HEK293 (cell line): ENCODE data around the gene WNT11.

Experiments used
- CTCF ChIA-PET: fragments of 350-600 bp; formaldehyde crosslinking; extraction: SDS; loops from one replicate; lab custom pipeline; 2021; ENCODE audit warnings: antibody characterized with exemption; lab: Yijun Ruan, JAX
- POLR2A ChIA-PET: fragments of 300-600 bp; formaldehyde crosslinking; extraction: SDS; loops from one replicate; lab custom pipeline; 2020; ENCODE audit warnings: antibody characterized with exemption, inconsistent platforms; lab: Yijun Ruan, JAX
- H3K27ac ChIP-seq: fragments of 200-500 bp; sonication (Bioruptor generic); 2 replicates; pipeline ENCODE4 v1.5.1; 2014; ENCODE audit warnings: low read depth, low read length, control low read depth, inconsistent platforms; ENCODE audit errors: extremely low read depth
- H3K36me3 ChIP-seq, 2 experiments: fragments of 200-500 bp in 1 of 2; sonication (Bioruptor generic) in 1 of 2; 1 replicate in 1 of 2; 2 replicates in 1 of 2; pipeline ENCODE4 v1.5.1; 2014 to 2017; ENCODE audit warnings: inconsistent platforms in 2 of 2, low read length in 2 of 2; ENCODE audit not compliant: control insufficient read depth in 2 of 2, insufficient read depth in 1 of 2
- H3K4me1 ChIP-seq: fragments of 200-500 bp; sonication (Bioruptor generic); 2 replicates; pipeline ENCODE4 v1.5.1; 2014; ENCODE audit warnings: mild to moderate bottlenecking, low read length, inconsistent platforms; ENCODE audit not compliant: control insufficient read depth, insufficient read depth
- H3K4me3 ChIP-seq: 2 replicates; pipeline ENCODE4 v1.5.1; 2011; ENCODE audit warnings: low read depth, mild to moderate bottlenecking, control low read depth, low read length, moderate library complexity
- H3K9me3 ChIP-seq: fragments of 200-500 bp; sonication (Bioruptor generic); 2 replicates; pipeline ENCODE4 v1.5.1; 2014; ENCODE audit warnings: low read depth, low read length, inconsistent platforms; ENCODE audit not compliant: control insufficient read depth, insufficient read depth
- EGR2 ChIP-seq: fragments of 450-650 bp; formaldehyde crosslinking; IDR thresholded peaks from 2 replicates; pipeline ENCODE4 v1.5.1; 2016; ENCODE audit warnings: low read depth, missing biosample characterization, missing genetic modification characterization
- GLI2 ChIP-seq: fragments of 450-650 bp; formaldehyde crosslinking; IDR thresholded peaks from 2 replicates; pipeline ENCODE4; 2017; ENCODE audit warnings: missing biosample characterization, missing genetic modification characterization, low read depth, borderline replicate concordance
- GLIS1 ChIP-seq: fragments of 450-650 bp; formaldehyde crosslinking; IDR thresholded peaks from 2 replicates; pipeline ENCODE4 v1.5.1; 2016; ENCODE audit warnings: missing biosample characterization, missing genetic modification characterization
- KLF7 ChIP-seq: fragments of 450-650 bp; formaldehyde crosslinking; IDR thresholded peaks from 2 replicates; pipeline ENCODE4 v1.5.1; 2016; ENCODE audit warnings: missing biosample characterization, missing genetic modification characterization, borderline replicate concordance
- KLF8 ChIP-seq: fragments of 450-650 bp; formaldehyde crosslinking; IDR thresholded peaks from 2 replicates; pipeline ENCODE4 v1.5.1; 2016; ENCODE audit warnings: missing biosample characterization, missing genetic modification characterization
- KLF9 ChIP-seq: fragments of 450-650 bp; formaldehyde crosslinking; IDR thresholded peaks from 2 replicates; pipeline ENCODE4 v1.5.1; 2016; ENCODE audit warnings: missing biosample characterization, missing genetic modification characterization, low read depth
- PBX3 ChIP-seq: sonication (generic); formaldehyde crosslinking; IDR thresholded peaks from 2 replicates; pipeline ENCODE4 v1.8.1; 2022; ENCODE audit warnings: mild to moderate bottlenecking, moderate library complexity, missing genetic modification reagents
- RBAK ChIP-seq: fragments of 450-650 bp; formaldehyde crosslinking; IDR thresholded peaks from 2 replicates; pipeline ENCODE4 v1.5.1; 2016; ENCODE audit warnings: missing biosample characterization, missing genetic modification characterization
- SP3 ChIP-seq: fragments of 450-650 bp; formaldehyde crosslinking; IDR thresholded peaks from 2 replicates; pipeline ENCODE4 v1.5.1; 2016; ENCODE audit warnings: missing biosample characterization, missing genetic modification characterization
- YY1 ChIP-seq: fragments of 450-650 bp; formaldehyde crosslinking; IDR thresholded peaks from 2 replicates; pipeline ENCODE4 v1.5.1; 2018; ENCODE audit warnings: missing biosample characterization, missing genetic modification characterization
- ZBTB10 ChIP-seq: fragments of 450-650 bp; formaldehyde crosslinking; IDR thresholded peaks from 2 replicates; pipeline ENCODE4 v1.5.1; 2016; ENCODE audit warnings: missing biosample characterization, missing genetic modification characterization
- ZBTB20 ChIP-seq: fragments of 450-650 bp; formaldehyde crosslinking; IDR thresholded peaks from 2 replicates; pipeline ENCODE4 v1.5.1; 2016; ENCODE audit warnings: missing biosample characterization, missing genetic modification characterization
- ZBTB21 ChIP-seq: fragments of 450-650 bp; formaldehyde crosslinking; IDR thresholded peaks from 2 replicates; pipeline ENCODE4 v1.5.1; 2017; ENCODE audit warnings: missing biosample characterization, missing genetic modification characterization
- ZFP3 ChIP-seq: fragments of 450-650 bp; formaldehyde crosslinking; IDR thresholded peaks from 2 replicates; pipeline ENCODE4 v1.5.1; 2016; ENCODE audit warnings: low read depth, missing biosample characterization, missing genetic modification characterization
- ZIC2 ChIP-seq: fragments of 450-650 bp; formaldehyde crosslinking; IDR thresholded peaks from 2 replicates; pipeline ENCODE4 v1.5.1; 2016; ENCODE audit warnings: missing biosample characterization, missing genetic modification characterization
- ZNF10 ChIP-seq: fragments of 450-650 bp; formaldehyde crosslinking; IDR thresholded peaks from 2 replicates; pipeline ENCODE4 v1.5.1; 2017; ENCODE audit warnings: missing biosample characterization, missing genetic modification characterization
- ZNF121 ChIP-seq: fragments of 450-650 bp; formaldehyde crosslinking; IDR thresholded peaks from 2 replicates; pipeline ENCODE4 v1.5.1; 2016; ENCODE audit warnings: missing biosample characterization, missing genetic modification characterization
- ZNF140 ChIP-seq: fragments of 450-650 bp; formaldehyde crosslinking; IDR thresholded peaks from 2 replicates; pipeline ENCODE4 v1.5.1; 2016; ENCODE audit warnings: missing biosample characterization, missing genetic modification characterization
- ZNF169 ChIP-seq: fragments of 450-650 bp; formaldehyde crosslinking; IDR thresholded peaks from 2 replicates; pipeline ENCODE4 v1.5.1; 2016; ENCODE audit warnings: missing biosample characterization, missing genetic modification characterization
- ZNF19 ChIP-seq: fragments of 450-650 bp; formaldehyde crosslinking; IDR thresholded peaks from 2 replicates; pipeline ENCODE4; 2016; ENCODE audit warnings: missing biosample characterization, missing genetic modification characterization, low read depth
- ZNF211 ChIP-seq: fragments of 450-650 bp; formaldehyde crosslinking; IDR thresholded peaks from 2 replicates; pipeline ENCODE4 v1.5.1; 2016; ENCODE audit warnings: low read depth, missing biosample characterization, missing genetic modification characterization
- ZNF248 ChIP-seq: fragments of 450-650 bp; formaldehyde crosslinking; IDR thresholded peaks from 2 replicates; pipeline ENCODE4 v1.5.1; 2017; ENCODE audit warnings: missing biosample characterization, missing genetic modification characterization
- ZNF266 ChIP-seq: fragments of 450-650 bp; formaldehyde crosslinking; IDR thresholded peaks from 2 replicates; pipeline ENCODE4 v1.5.1; 2016; ENCODE audit warnings: missing biosample characterization, missing genetic modification characterization, low read depth
- ZNF37A ChIP-seq: fragments of 450-650 bp; IDR thresholded peaks from 2 replicates; pipeline ENCODE4 v1.5.1; 2018; ENCODE audit warnings: missing biosample characterization, missing genetic modification characterization
- ZNF394 ChIP-seq: fragments of 450-650 bp; formaldehyde crosslinking; IDR thresholded peaks from 2 replicates; pipeline ENCODE4 v1.5.1; 2016; ENCODE audit warnings: missing biosample characterization, missing genetic modification characterization, mild to moderate bottlenecking, moderate library complexity, borderline replicate concordance
- ZNF398 ChIP-seq: fragments of 450-650 bp; formaldehyde crosslinking; IDR thresholded peaks from 2 replicates; pipeline ENCODE4 v1.5.1; 2017; ENCODE audit warnings: missing biosample characterization, missing genetic modification characterization
- ZNF580 ChIP-seq: fragments of 450-650 bp; formaldehyde crosslinking; IDR thresholded peaks from 2 replicates; pipeline ENCODE4 v1.5.1; 2016; ENCODE audit warnings: missing biosample characterization, missing genetic modification characterization
- ZNF600 ChIP-seq: fragments of 450-650 bp; formaldehyde crosslinking; IDR thresholded peaks from 2 replicates; pipeline ENCODE4 v1.5.1; 2016; ENCODE audit warnings: missing biosample characterization, missing genetic modification characterization
- ZNF660 ChIP-seq: fragments of 450-650 bp; IDR thresholded peaks from 2 replicates; pipeline ENCODE4 v1.5.1; 2018; ENCODE audit warnings: missing biosample characterization, mild to moderate bottlenecking, missing genetic modification characterization
- ZNF76 ChIP-seq: fragments of 450-650 bp; formaldehyde crosslinking; IDR thresholded peaks from 2 replicates; pipeline ENCODE4; 2016; ENCODE audit warnings: low read depth, missing biosample characterization, missing genetic modification characterization, borderline replicate concordance
- ZNF792 ChIP-seq: fragments of 450-650 bp; formaldehyde crosslinking; IDR thresholded peaks from 2 replicates; pipeline ENCODE4 v1.5.1; 2016; ENCODE audit warnings: missing biosample characterization, missing genetic modification characterization
- ZSCAN30 ChIP-seq: fragments of 450-650 bp; IDR thresholded peaks from 2 replicates; pipeline ENCODE4 v1.5.1; 2018; ENCODE audit warnings: missing biosample characterization, mild to moderate bottlenecking, missing genetic modification characterization, moderate library complexity
- ZXDB ChIP-seq: fragments of 450-650 bp; formaldehyde crosslinking; IDR thresholded peaks from 2 replicates; pipeline ENCODE4 v1.5.1; 2016; ENCODE audit warnings: missing biosample characterization, missing genetic modification characterization

WNT11 gene

GRCh38 chr11:76236092-76236999, 30.0 kb upstream of the WNT11 start:
- H3K9me3 ChIP-seq: no peaks in the 10 kb centered on the region
- ChIA-PET POLR2A (interaction anchor here (1.1 to 1.8 kb wide), 4 partner anchors 12 to 340 kb away, joined by 3 to 9 read pairs (median 4); no protein-coding TSS in a partner anchor), CTCF (interaction anchor here (1.0 to 1.9 kb wide), 3 partner anchors 17 to 84 kb away, joined by 3 to 11 read pairs (median 3); no protein-coding TSS in a partner anchor)
- peak overlapping the region; percentile 70 for H3K4me3 ChIP-seq
- H3K36me3 ChIP-seq: no peaks in the 10 kb centered on the region
- H3K27ac ChIP-seq: no peak overlapping the region; the same call in 1 of the 2 replicates
- H3K4me1 ChIP-seq: no peaks in the 10 kb centered on the region; the same call in 1 of the 2 replicates
- TF ChIP-seq SP3 (tag by site-specific recombination) (peak; percentile 36; the same call in 1 of the 2 replicates), KLF9 (tag by site-specific recombination) (peak; percentile 82; the same call in 1 of the 2 replicates), ZNF121 (tag by site-specific recombination) (peak; percentile 67; the same call in 1 of the 2 replicates), ZNF394 (tag by site-specific recombination) (peak; percentile 51; the same call in 1 of the 2 replicates), ZSCAN30 (tag by site-specific recombination) (no peak), ZNF580 (tag by site-specific recombination) (peak; percentile 92), PBX3 (CRISPR knock-in tag) (no peak), ZNF398 (peak; percentile 77), ZIC2 (tag by site-specific recombination) (no peak), RBAK (tag by site-specific recombination) (no peak), ZNF169 (tag by site-specific recombination) (no peak), ZNF37A (tag by site-specific recombination) (no peak), ZBTB20 (tag by site-specific recombination) (peak; percentile 62), KLF8 (no peak; the same call in 1 of the 2 replicates), ZNF10 (tag by site-specific recombination) (no peak), YY1 (tag by site-specific recombination) (peak; percentile 68), GLIS1 (tag by site-specific recombination) (no peak), KLF7 (no peak; the same call in 1 of the 2 replicates), ZNF600 (tag by site-specific recombination) (peak; percentile 65), ZNF660 (tag by site-specific recombination) (peak; percentile 26; the same call in 1 of the 2 replicates), GLI2 (tag by site-specific recombination) (no peak), ZNF19 (tag by site-specific recombination) (no peak), ZNF140 (tag by site-specific recombination) (no peak), ZNF76 (tag by site-specific recombination) (0 out of 2 replicates have a peak, but pooled peaks have one; percentile 34), EGR2 (tag by site-specific recombination) (peak; percentile 66), ZNF248 (no peak), ZNF211 (tag by site-specific recombination) (no peak), ZNF266 (tag by site-specific recombination) (no peak), ZBTB10 (tag by site-specific recombination) (peak; percentile 68), ZXDB (peak; percentile 48), ZBTB21 (no peak), ZNF792 (peak; percentile 99), ZFP3 (tag by site-specific recombination) (no peak)
